ENCODE results near the gene LRRN4CL. TPM values are rescaled to one million over a fixed set of nuclear protein-coding genes. Genes with fewer than 3 reads are reported as not detected.

The LRRN4CL gene
- total RNA-seq, 4 donors from 2014 or later, result 3.7 to 6.4 (median 5.9) TPM

DNA sequence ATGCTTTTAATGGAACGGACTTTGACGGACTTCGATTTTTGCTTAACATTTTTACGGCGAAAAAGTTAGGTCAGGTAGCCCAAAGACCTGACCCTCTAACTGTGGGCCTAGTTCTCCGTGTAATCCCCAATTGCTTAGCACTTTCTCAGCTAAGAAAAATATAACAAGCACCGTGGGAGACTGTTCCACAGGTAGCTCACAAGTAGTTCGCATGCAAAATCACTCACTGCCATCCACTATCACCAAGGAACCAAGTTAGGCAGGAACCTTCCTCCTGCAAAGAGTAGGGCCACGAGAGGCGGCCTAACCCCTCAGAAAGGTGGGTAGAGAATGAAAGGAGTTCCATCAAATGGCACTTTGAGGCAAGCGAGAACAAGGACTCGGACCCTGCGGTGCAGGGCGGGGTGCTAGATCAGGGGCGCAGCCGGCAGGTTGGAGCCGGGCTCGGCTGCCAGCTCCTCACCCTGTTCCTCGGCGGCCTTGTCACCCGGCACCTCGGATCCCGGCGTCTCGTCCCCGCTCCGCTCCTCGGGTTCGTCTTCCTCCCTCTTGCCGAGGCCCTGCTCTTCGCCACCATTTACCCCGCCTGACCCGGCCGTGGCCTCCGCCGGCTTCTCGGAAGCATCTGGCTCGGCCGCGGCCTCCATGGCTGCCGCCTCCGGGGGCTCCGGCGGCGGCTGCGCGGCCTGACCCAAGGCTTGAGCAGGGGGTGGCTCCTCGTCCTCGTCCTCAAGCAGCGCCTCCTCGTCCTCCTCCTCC is 37.0 kb upstream of the LRRN4CL start:
- intact Hi-C loops (cut with DNase I; ENCODE audit: low total_unique reads) (loop anchor here (5.0 kb wide), 1 partner anchor 131 kb away; no protein-coding TSS in a partner anchor), in situ Hi-C loops (cut with MboI; ENCODE audit: low sequenced_read_pairs in 4 of 4) (no loop called here)
- Histone ChIP-seq H3K36me3 (peaks cover 3 to 27% of the 10 kb centered on the region in 2 donors), H3K4me3 (peak overlapping the region; percentile 63 to 95 (median 80)), H3K4me1 (peaks cover 44 to 47% of the 10 kb centered on the region in 2 donors), H3K27me3 (no peaks in the 10 kb centered on the region), H3K27ac (peak overlapping the region; percentile 87 to 94 (median 90)), H3K9me3 (no peaks in the 10 kb centered on the region)
- TF ChIP-seq, protein P1, sequence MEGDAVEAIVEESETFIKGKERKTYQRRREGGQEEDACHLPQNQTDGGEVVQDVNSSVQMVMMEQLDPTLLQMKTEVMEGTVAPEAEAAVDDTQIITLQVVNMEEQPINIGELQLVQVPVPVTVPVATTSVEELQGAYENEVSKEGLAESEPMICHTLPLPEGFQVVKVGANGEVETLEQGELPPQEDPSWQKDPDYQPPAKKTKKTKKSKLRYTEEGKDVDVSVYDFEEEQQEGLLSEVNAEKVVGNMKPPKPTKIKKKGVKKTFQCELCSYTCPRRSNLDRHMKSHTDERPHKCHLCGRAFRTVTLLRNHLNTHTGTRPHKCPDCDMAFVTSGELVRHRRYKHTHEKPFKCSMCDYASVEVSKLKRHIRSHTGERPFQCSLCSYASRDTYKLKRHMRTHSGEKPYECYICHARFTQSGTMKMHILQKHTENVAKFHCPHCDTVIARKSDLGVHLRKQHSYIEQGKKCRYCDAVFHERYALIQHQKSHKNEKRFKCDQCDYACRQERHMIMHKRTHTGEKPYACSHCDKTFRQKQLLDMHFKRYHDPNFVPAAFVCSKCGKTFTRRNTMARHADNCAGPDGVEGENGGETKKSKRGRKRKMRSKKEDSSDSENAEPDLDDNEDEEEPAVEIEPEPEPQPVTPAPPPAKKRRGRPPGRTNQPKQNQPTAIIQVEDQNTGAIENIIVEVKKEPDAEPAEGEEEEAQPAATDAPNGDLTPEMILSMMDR (IDR thresholded peaks at IDR 0.05 in 4 of 5, conservative IDR thresholded peaks at IDR 0.05 in 1 of 5), result no peak
- no peak for DNase-seq
- ATAC-seq, result no peak

DNA sequence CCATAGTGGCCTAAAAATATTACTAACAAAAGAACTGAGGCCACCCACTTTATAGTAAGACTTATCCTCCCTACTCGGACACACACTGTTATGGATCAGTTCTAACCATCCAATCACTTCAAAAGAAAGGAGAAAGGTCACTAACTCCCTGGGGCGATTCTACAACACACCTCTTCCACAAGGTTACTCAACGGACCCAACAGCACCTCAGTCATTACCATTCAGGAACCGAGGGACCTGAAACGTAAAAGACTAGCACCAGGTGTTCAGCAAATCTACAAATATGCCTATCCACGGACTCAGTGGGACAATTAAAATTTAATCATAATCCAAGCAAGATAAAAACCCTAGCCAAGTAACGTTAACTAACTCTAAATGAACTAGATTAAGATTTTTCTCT is 36.3 kb upstream of the LRRN4CL start:
- no peak for DNase-seq
- TF ChIP-seq, protein P1 (IDR thresholded peaks at IDR 0.05 in 4 of 5, conservative IDR thresholded peaks at IDR 0.05 in 1 of 5), result no peak
- TF ChIP-seq POLR2A (IDR thresholded peaks at IDR 0.05), result no peak
- Histone ChIP-seq H3K4me1 (peaks cover 41 to 46% of the 10 kb centered on the region in 2 donors), H3K9me3 (no peaks in the 10 kb centered on the region), H3K4me3 (peak overlapping the region; percentile 63 to 95 (median 80)), H3K36me3 (peaks cover 5 to 34% of the 10 kb centered on the region in 2 donors), H3K27ac (peak overlapping the region; percentile 87 to 94 (median 90)), H3K27me3 (no peaks in the 10 kb centered on the region)
- intact Hi-C loops (cut with DNase I; ENCODE audit: low total_unique reads) (loop anchor here (5.0 kb wide), 1 partner anchor 132 kb away; no protein-coding TSS in a partner anchor), in situ Hi-C loops (cut with MboI; ENCODE audit: low sequenced_read_pairs in 4 of 4) (no loop called here)
- ATAC-seq, result no peak

DNA sequence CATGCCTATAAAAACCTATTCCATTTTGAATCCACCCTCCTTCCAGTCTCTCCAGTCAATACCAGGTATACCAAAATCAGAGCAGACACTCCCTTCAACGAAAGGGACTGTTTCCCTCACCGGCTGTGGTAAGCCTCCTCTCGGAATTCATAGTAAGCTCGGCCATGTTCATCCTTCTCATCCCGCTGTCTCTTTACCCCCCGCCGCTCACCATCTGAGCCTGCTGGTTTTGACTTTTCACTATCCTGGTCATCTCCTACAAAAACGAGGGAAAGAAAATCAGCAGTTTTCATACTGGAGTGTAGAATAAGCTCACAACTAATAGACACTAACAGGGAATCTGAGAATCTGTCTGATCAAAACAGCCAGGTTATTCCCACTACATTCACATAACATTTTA is 34.8 kb upstream of the LRRN4CL start:
- Histone ChIP-seq H3K9me3 (no peaks in the 10 kb centered on the region), H3K4me3 (peak overlapping the region in 3 of 4 donors; percentile 79 to 95 (median 81)), H3K27me3 (no peaks in the 10 kb centered on the region), H3K4me1 (peaks cover 27 to 32% of the 10 kb centered on the region in 2 donors), H3K27ac (peak overlapping the region; percentile 87 to 94 (median 90)), H3K36me3 (peaks cover 8 to 49% of the 10 kb centered on the region in 2 donors)
- DNase-seq (no peak), ATAC-seq (no peak)
- intact Hi-C loops (cut with DNase I; ENCODE audit: low total_unique reads), result no loop called here
- in situ Hi-C loops (cut with MboI; ENCODE audit: low sequenced_read_pairs in 4 of 4), result loop anchor here in 1 of 4 donors (25.0 kb wide), 1 partner anchor 112 kb away; the partner anchor contains the start of genes B3GAT3, EML3, MTA2 and ROM1
- TF ChIP-seq, protein P1 (IDR thresholded peaks at IDR 0.05 in 4 of 5, conservative IDR thresholded peaks at IDR 0.05 in 1 of 5), result no peak
- no peak for TF ChIP-seq POLR2A (IDR thresholded peaks at IDR 0.05)

DNA sequence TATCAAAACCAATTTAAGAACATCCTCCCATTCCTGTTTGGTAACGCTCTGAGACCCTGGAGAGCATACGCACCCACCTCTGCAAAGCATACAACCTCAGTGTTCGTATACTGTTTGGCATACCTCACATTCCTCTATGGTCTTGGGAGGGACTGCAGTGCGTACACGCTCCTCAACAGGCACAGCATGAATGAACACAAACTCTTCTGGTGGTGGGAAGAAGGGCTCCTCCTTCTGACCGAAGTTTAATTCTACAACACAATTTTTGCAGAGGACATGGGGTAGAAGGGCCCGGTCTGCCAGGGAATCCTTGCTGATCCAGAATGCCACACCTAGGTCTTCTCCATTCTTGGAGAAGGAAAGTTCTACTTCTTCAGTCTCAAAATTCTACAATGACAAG is 32.7 kb upstream of the LRRN4CL start:
- H3K27ac ChIP-seq, result peak overlapping the region in 1 of 4 donors; percentile 14
- in situ Hi-C loops (cut with MboI; ENCODE audit: low sequenced_read_pairs in 4 of 4) (loop anchor here in 1 of 4 donors (25.0 kb wide), 1 partner anchor 110 kb away; the partner anchor contains the start of genes B3GAT3, EML3, MTA2 and ROM1), intact Hi-C loops (cut with DNase I; ENCODE audit: low total_unique reads) (no loop called here)
- H3K4me3 ChIP-seq, result no peak overlapping the region
- TF ChIP-seq, protein P1 (IDR thresholded peaks at IDR 0.05 in 4 of 5, conservative IDR thresholded peaks at IDR 0.05 in 1 of 5), result no peak
- no peak for TF ChIP-seq POLR2A (IDR thresholded peaks at IDR 0.05)
- H3K36me3 ChIP-seq, result peaks cover 8 to 71% of the 10 kb centered on the region in 2 donors
- no peak for DNase-seq
- no peak for ATAC-seq
- no peaks in the 10 kb centered on the region for H3K27me3 ChIP-seq
- H3K9me3 ChIP-seq, result no peaks in the 10 kb centered on the region
- H3K4me1 ChIP-seq, result peaks cover 29% of the 10 kb centered on the region in 2 donors

Measured in gastrocnemius medialis (tissue), 4 donors.